ENCODE results near the gene NTN4.
A peak's percentile ranks its signal among the peaks of the same experiment; 100 is the strongest.
"Not testable (repeated sequence)": the region's sequence is repeated elsewhere in the genome, so short reads cannot be mapped to it uniquely, and the experiment has no call there.

NTN4 gene

DNA sequence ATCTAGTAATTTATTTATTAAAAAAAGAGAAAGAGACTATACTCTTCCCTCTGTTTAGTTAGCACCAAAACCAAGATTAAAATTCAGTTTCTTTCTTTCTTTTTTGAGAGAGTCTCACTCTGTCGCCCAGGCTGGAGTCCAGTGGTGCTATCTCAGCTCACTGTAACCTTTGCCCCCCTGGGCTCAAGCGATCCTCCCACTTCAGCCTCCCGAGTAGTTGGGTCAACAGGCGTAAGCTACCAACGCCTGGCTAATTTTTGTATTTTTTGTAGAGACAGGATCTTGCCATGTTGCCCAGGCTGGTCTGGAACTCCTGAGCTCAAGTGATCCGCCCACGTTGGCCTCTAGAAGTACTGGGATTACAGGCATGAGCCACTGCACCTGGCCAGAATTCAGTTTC is 174.1 kb downstream of the NTN4 start:
- DNase-seq = not testable (repeated sequence)

DNA sequence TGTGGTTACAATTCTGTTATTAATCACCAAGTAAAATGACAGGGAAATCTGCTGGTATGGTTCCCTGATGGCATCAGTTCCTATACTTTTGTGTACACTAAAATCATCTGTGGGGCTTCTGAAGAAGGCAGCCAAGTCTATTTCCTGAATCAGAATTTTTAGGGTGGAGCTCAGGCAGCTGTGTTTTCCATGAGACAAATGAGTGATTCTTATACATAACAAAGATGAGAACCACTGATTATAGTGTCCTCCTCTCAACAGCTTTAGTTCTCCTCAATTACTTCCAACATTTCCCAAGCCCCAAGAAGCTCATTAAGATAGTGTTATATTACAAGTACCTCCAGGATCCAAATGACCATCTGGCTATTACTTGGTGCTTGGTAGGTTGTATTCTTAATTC is 174.8 kb downstream of the NTN4 start:
- peak; percentile 38 for DNase-seq

DNA sequence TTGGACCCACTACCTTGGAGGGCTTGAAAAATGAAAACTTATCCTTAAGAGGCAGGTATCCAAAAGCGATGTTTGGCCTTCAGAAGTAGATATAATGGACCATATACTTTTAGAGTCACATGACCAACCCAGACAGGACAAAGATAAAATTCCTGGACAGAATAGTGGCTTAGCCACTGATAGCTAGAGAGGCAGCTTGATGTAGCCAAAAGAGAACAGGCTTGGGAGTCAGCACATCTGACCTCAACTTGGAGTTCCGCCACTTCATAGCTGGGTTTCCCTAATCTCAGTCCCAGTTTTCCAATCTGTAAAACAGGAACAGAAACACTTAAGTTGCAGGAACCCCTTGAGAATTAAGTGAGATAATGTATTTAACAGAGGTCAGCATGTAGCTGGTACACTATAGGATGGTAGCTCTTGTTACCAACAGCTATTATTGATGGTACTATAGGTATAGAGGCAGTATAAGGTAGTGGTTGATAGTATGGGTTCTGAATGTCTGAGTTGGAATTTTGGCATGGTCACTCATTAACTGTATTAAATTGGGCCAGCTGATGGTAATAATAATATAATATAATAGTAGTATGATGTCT is 176.1 kb downstream of the NTN4 start:
- no peak for DNase-seq

DNA sequence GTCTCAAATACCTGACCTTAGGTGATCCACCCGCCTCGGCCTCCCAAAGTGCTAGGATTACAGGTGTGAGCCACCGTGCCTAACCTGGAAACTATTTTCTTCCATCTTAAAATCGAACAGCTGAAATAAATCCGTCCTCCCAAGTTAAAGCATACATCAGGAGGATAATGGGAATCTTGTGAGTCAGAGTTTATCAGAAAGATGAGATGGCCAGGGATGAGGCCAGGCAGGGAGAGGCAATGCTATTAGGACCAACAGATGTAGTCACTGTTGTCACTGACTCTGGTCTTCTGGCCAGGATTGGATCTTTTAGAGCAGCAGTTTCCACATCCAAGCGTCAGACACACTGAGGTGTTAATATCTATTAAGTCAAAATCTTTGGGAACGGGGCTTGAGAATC is 177.5 kb downstream of the NTN4 start:
- no peak for DNase-seq

DNA sequence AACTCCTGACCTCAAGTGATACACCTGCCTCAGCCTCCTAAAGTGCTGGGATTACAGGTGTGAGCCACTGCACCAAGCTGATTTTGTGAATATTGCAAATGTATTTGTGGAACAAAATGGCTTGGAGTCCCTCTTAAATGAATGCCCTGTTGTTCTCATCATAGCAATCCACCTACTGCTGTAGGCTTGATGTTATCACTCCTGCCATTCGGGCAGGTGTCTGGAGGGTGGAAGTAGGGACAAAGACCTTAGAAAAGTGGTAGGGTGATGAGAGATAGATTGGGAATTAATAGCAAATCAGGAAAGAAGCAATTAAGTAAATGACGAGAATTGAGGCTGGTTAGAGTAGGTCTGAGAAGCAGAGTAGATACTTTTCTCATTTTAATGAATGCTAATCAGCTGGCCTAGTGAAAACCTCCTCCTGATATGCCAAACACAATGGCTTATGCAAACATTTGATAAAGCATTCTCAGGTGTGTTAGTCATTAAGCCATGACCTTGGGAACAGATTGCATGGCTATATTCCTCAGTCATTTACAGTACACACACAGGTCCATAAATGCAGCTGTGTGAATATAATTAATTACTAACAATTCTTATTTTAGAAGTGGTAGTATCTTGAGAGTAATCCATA is 178.8 kb downstream of the NTN4 start:
- peak; percentile 88 for DNase-seq

DNA sequence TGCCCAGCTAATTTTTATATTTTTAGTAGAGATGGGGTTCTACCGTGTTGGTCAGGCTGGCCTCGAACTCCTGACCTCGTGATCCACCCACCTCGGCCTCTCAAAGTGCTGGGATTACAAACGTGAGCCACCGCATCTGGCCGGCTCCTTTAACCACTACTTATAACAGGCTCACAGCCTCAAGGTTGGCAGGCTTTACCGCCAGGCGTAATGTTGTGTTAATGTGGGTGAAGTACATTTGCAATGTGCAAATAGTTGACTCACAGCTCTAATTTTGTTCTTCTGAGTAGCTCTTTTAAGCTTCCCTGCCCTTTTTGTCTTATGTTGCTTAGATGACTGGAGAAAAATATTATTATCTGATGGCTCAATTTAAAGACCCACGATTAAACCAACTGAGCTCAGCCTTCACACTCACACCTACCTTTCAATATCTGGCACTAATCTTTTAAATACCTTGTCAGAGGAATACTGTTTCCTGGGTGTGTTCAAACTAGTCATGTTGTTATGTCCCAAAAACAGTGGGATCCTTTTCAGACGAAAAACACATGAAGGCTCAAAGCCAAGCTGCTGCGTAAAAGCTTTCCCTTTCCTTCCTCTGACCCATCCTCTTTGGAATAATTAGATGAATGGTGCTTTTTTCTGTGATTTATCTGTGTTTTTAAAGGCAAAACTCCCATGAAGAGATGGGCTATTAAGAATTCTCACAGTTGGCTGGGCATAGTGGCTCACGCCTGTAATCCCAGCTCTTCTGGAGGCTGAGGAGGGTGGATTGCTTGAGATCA is 182.1 kb downstream of the NTN4 start:
- peak; percentile 42 for DNase-seq

Data from NCI-H1105 treated with DMSO at 0.1 percent for 48 hours (cell line).